CD4-positive, alpha-beta T cell treated with Interferon gamma for 1 hour (primary cell): ENCODE data around the gene CCDC170.

ENCODE experiments used
- DNase-seq: peaks from one replicate; pipeline ENCODE4 v3.0.0-alpha.2; 2020

CCDC170 gene

DNA sequence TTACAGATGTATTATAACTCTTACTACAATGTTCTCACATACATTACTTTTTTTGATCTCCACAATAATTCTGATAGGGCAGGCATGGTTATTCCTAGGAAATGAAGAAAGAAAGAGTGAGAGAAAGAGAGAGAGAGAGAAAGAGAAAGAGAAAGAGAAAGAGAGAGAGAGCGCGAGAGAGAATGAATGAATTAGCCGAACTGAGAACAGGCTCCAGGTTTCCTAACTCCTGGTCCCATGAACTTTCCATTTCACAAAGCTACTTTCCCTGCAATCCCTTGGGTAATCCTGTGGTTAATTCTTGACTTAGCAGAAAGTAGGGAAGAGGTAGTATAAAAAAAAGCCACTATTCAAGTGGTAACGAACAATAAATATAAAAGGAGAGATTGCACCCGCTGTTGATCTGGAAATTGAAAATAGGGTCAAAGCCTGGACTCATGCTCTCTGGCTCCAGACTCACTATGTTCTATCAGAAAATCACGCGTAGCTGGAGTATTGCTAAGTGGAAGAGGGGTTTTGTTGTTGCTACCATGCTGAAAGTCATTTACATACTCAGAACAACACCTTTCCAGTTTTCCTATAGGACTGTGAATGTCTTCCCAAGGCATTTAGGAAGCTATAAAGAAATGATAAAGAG, 131.2 kb downstream of the CCDC170 start:
- no peak for DNase-seq

DNA sequence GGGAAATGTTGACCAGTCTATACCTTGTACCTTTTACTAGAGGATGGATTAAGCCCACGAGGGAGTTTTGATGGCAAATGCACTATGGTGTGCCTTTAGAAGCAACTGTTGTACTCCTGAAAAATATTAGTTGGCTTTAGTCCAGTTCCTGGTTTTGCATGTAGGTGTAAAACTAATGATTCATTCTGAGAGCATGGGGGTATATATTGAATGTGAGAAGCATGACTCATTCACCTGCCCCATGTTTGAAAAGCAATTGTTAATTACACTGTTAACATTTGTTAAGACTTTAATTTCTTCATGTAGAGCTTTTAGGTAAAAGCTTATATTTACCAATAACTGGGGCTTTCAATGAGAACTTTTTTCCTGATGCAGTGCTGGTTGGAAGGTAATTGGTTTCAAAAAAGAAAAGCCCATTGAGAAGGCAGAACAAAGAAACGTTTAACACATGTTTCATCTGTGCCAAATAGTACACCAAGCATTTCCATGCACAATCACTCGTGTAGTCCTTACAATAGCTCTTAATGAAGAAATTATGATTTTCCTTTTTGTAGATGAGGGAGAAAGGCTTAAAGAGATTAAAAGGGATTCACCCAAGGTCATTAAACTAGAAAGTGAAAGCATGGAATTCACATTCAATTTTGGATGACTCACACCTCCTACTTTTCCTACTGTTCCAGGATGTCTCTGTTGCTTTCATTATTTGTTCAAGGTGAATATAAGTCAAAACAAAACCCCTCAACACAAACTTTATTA, 134.1 kb downstream of the CCDC170 start:
- DNase-seq: no peak

DNA sequence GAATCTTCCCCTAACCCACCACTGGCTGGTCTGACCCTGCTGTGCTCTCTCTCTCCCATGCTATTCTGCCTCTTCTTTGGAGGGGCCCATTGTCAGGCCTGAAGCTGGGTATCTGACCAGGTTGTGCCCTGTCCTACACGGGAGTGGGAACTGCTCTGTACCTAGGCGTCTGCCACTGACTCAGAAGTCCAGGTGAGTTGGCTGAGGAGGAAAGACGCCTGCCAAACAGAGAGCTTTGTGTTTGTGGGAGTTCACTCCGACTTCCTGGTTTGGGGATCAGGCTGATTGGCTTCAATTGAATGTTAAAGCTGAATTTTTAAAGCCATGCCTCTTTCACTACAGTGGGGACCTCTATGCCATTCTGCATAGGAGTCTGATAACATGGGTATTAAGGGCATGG, 136.0 kb downstream of the CCDC170 start:
- DNase-seq: no peak

DNA sequence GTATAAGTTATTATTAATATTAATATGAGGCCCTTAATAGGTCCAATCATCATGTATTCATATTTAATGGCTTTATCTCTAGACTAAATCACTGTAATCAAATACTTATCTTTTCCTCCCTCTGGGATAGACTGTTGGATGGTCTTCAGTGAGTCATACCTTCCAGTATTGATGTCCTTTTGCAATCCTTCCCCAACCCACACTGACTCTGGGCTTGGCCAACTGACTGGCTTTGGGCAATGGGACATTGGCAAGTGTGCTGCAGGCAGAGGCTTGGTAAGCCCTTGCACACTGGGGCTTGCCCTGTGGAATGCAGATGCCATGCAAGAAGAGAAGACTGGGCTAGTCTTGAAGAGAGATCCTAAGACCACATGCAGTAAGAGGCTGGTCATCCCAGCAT, 136.6 kb downstream of the CCDC170 start:
- no peak for DNase-seq

DNA sequence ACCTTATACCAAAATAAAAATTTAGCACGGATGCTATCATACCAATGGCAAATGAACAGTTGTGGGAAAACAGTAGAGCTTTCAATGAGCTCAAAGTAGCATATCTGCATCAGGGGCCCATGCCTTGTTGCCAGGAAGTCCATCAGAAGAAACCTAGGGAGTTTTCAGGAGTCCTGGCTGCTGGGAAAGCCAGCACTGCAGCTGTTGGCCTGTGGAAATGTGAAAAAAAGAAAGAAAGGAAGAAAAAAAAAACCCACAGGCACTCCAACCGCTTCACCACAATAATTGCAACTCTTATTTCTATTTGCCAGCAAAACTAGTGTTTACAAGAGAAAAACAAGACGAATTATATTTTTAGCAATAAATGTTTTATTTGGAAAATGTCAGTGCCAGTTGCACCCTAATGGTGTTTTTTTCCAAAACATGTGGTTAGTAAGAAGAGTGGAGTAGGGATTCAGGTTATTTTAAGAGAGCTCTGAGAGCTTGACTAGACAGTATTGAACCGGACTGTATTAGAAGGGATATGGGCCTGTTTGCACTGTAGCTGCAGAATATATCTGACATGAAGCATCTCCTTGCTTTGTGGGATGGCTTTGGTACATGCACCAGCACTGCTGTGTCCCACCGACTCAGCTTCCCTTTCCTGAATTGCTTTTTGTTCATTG, 137.3 kb downstream of the CCDC170 start:
- DNase-seq: no peak

DNA sequence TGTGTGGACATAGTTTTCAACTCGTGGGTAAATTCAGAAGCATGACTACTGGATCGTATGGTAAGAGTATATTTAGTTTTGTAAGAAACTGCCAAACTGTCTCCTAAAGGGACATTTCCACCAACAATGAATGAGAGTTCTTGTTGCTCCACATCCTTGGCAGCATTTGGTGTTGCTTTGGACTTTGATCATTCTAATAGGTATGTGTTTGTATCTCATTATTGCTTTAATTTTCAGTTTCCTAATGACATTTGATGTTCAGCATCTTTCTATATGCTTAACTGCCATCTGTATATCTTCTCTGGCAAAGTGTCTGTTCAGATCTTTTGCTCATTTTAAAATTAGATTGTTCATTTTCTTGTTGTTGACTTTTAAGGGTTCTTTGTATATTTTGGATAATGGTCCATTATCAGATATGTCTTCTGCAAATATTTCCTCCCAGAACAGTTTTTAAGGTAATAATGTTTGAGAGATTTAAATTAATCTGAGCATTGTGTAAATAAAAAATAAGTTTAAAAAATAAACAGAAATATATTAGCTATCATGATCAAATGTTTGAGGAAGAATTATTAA, 138.7 kb downstream of the CCDC170 start:
- no peak for DNase-seq

DNA sequence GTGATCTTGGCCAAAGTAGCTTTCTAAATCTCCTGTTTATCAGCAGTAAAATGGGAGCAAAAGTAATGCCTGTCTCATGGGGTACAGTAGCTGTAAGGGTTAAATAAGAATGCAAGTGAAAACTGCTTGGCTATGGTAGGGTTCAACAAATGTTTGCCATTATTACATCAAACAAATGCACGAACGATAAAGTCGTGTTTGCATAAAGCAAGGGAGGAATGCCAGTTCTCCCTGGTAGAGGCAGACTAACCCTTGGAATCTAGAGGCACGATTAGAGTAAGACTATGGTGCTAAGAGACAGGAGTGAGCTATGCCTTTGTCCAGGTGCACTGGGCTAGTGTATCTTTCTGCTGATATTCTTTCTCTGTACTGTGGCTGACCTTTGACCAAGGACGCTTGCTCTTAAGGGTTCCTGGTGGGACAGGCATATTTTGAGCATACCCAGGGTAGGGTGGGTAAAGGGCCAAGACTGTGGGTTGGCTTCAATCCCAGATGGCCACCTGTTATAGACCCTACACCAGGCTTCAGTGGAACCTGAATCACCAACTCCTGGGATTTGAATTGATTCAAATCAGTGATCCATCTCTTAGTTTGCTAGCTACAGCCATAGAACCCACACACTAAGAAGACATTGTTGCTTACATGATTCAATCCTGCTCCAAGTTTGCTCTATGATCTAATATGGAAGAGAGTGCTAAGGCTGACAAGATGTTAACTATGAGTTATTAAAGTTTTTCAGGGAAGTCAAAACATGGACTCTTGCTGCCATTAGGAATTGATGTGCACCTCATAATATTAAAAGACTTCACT, 139.9 kb downstream of the CCDC170 start:
- no peak for DNase-seq

DNA sequence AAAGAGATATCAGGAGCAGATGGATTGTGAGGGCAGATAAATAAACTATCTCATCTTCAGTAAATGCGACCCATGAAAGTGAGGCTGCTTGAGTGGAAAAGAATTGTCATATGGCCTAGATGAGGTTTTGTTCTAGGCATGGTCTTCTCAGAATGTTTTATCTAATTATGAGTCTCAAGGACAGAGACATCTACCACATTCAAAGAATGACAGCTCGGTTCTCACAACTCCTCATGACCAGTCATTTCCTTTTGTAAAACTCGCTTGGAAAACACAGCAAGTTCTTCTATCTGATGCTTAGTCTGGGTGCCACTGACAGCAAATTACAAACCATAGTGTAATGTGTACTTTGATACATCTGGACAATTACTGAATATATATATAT, 140.5 kb downstream of the CCDC170 start:
- DNase-seq: no peak

DNA sequence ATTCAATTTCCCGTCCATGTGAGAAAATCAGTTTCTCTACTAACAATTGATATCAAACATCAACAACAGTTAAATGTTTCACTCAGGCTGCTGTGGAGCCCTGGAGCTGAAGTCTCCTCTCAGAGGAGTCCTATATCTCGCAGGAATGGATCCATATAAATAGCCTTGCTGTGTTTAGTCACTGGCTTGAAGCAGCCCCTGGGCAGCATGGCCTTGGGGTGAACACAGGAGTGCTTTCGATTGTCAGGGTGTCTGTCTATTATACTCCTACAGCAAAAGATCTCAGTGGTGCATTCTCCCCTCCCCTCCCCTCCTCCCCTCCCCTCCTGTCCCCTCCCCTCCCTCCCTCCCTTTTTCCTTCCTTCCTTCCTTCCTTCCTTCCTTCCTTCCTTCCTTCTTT, 141.9 kb downstream of the CCDC170 start:
- no peak for DNase-seq

DNA sequence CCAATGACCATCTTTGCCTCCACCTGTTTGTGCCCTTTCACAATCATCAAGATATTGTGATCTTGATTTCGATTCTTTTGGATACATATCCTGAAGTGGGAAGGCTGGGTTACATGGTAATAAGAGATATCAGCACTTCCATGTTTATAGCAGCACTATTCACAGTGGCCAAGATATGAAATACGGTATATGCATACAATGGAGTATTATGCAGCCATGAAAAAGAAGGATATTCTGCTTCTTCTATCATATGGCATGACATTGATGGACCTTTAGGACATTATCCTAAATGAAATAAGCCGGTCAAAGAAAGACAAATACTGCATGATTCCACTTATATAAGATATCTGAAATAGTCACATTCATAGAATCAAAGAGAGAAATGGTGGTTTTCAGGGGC, 144.0 kb downstream of the CCDC170 start:
- no peak for DNase-seq

DNA sequence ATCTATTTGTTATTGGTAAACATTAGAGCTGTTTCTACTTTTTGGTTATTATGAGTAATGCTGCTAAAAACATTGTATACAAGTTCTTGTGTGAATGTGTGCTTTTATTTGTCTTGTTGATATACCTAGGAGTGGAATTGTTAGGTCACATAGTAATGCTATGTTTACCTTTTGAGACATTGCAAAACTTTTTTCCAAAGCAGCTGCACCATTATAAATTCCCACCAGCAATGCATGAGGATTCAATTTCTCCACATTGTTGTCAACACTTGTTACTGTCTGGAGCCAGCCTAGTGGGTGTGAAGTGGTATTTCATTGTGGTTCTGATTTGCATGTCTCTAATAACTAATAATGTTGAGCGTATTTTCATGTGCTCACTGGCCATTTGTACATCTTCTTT, 145.9 kb downstream of the CCDC170 start:
- no peak for DNase-seq

DNA sequence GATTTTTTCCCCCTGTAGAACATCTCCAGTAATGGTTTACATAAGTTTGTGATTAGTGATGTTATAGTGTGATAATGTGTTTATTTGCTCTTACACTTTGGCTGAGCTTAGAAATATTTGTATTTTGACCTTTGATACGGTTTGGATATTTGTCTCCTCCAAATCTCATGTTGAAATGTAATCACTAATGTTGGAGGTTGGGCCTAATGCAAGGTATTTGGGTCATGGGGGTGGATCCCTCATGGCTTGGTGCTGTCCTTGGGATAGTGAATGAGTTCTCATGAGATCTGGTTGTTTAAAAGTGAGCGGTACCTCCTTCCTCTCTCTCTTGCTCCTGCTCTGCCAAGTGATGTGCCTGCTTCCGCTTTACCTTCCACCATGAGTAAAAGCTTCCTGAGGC, 147.2 kb downstream of the CCDC170 start:
- DNase-seq: no peak

DNA sequence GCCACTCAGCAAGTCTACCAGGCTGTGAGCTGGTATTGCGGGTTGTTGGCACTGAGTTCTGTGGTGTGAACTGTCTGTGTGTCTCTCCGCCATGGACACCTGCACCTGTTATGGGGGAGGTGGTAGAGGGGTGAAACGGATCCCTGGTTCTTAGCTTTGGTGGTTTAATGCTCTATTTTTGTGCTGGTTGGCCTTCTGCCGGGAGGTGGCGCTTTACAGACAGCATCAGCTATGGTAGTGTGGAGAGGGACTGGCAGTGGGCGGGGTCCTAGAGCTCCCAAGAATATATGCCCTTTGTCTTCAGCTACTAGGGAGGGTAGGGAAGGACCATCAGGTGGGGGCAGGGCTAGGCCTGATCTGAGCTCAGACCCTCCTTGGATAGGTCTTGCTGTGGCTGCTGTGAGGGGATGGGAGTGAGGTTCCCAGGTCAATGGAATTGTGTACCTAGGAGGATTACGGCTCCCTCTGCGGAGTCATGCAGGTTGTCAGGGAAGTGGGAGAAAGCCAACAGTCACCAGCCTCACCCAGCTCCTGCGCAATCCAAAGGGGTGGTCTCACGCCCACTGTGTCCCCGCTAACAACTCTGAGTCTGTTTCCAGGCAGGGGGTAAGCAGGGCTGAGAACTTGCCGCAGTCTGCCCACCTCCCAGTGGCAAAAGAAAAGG, 154.3 kb downstream of the CCDC170 start:
- no peak for DNase-seq

DNA sequence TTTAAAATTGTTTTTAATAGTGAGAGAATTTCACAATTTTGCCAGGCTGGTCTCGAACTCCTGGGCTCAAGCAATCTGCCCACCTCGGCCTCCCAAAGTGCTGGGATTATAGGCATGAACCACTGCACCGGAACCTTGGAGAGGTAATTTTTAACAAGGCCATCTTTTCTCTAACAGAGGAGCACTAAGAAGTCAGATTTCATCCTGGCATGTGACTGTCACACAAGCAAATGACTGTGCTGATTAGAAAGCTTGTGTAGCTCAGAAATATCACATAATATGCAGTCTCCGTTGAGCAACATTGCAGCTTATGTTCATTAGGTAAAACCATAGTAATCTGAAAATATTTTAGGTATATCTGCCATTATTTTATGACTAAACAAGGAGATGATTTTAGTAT, 156.0 kb downstream of the CCDC170 start:
- no peak for DNase-seq

DNA sequence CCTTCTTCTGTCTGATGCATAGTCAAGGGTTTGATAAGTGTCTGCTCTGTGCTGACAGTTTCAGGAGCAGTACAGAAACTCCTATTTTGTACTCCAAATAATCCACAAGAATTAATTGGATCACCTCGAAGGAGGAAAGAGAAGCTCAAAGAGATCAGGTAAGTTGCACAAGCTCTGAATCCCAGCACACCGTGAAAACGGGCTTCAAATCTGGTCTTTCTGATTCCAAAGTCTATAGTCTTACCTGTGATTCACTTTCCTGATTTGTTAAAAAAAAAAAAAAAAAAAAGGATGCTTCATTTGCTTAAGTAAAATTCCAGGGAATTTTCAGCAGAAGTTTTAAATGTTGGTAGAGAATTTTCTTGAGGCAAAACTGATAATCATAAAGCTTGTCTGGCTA, 157.8 kb downstream of the CCDC170 start:
- no peak for DNase-seq

DNA sequence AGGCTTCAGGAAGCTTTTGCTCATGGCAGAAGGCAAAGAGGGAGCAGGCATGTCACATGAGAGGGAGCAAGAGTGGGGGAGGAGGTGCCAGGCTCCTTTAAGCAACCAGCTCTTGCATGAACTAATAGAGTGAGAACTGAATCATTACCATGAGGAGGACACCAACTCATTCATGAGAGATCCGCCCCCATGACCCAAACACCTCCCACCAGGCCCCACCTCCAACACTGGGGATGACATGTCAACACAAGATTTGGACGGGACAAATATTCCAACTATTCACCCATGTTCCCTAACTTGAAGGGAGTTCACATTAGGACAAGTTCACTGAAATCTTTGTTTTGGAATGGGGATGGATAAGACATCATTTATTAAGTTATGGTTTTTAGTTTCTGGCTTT, 158.5 kb downstream of the CCDC170 start:
- DNase-seq: no peak

DNA sequence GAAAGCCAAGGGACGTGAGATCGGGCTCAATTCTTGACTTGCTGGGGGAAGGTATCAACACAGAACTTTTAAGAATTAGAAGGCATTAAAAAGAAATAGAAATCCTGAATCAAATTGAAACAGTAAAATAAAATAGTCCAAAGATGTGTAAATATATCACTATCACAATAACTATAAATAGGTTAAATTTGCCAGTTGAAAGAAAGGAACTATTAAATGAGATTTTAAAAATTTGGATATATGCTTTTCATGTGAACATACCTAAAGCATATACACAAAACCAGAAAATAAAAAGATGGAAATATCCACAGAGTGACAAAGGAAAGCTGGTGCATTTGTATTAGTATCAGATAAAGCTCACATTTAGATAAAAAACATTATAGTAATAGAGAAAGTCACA, 161.3 kb downstream of the CCDC170 start:
- DNase-seq: no peak

DNA sequence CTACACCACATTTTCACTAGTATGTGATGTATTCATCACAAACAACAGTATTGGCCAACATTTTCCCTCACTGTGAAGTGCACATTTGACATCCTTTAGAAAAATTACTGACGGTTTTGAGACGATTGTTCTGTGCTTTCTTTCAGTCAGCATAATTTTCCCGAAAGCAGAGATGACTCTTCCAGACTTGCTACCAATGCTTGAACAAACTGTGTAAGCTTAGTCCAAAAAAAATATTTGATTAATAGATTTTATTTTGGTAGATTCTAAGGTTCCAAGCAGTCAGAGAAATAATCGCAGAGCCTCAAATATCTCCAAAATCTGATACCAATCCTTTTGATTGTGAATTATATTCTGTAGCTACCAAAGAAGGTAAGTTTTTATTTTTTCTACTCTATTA, 162.6 kb downstream of the CCDC170 start:
- DNase-seq: no peak

DNA sequence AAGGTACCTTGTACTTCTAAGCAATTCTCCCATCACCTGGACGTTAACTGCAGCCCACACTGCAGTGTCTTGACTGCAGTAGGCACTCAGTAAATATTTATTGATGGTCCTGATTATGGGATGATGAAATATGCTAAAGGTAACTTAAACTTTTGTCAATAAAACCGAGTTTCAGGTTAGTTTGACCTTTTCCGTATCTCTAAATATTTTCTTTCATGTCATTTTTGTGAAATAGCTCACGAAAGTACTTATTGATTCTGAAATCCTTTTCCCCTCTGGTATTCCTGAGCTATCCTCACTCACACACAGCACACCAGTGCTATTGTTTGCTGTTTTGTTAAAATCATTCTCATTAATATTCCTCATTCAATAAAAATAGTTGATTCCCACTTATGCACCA, 164.3 kb downstream of the CCDC170 start:
- DNase-seq: no peak

DNA sequence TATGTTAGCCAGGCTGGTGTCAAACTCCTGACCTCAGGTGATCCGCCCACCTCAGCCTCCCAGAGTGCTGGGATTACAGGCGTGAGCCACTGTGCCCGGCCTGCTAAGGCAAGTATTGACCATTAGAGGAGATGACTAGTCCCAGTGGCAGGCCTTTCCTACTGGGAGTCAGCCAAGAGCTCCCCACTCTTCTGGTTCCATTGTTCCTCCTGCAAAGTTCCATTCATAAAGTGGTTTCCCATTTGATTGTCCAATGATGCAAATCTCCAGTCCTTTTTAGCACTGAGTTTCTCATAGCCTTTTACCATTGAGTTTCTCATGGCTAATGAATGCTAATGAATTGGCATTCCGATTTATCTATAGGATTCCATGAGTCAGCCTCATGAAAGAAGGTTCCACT, 165.4 kb downstream of the CCDC170 start:
- no peak for DNase-seq

DNA sequence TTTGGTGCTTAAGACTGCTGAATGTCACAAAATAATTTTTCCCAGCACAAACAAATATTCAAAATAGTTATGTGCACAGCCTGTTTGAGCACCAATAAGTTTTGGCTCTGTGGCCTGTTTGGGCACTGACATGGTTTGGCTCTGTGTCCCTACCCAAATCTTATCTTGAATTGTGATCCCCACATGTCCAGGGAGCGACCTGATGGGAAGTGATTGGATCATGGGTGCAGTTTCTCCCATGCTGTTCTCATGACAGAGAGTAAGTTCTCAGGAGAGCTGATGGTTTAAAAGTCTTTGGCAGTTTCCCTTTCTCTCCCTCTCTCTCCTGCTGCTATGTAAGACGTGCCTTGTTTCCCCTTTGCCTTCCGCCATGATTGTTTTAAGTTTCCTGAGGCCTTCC, 167.7 kb downstream of the CCDC170 start:
- no peak for DNase-seq

DNA sequence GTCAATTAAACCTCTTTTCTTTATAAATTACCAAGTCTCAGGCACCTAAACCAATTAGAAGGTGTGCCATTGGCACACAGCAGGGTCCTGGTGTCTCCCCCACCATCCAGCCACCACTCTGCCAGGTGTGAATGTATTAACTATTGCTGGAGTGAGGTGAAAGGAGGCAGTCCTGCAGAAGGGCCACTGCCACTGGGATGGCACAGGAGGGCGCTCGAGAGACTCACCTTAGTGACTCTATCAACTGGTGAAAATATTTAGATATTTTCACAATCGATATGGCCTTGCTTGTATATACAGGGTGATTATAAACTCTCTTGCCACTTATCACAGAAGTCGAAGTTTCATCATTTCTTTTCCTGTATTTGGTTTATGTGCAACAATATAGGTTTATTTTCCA, 168.1 kb downstream of the CCDC170 start:
- no peak for DNase-seq

DNA sequence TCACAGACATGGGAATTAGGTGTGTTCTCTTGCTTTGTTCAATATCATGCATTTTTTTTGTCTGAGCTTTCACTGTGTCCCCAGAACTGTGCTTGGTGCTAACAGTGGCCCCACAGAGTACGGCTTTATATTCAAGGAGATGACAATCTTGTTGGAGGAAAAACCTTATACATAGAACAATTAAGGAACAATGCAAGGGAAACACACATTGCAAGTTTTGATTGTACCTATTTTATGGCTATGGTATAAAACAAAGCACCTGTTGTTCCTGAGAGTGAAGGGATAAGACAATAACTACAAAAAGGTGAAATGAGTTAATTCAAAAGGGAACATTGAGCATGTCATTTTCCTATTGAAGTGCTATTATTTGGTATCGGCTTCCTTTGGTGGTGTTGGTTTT, 169.7 kb downstream of the CCDC170 start:
- DNase-seq: no peak
